Measurements from ENCODE around the gene PACS2. TPM values are rescaled to one million over a fixed set of nuclear protein-coding genes. Genes with fewer than 3 reads are reported as not detected.

PACS2 gene
- total RNA-seq, 2 experiments from 2014 or later: 57.7 to 61.5 TPM

DNA sequence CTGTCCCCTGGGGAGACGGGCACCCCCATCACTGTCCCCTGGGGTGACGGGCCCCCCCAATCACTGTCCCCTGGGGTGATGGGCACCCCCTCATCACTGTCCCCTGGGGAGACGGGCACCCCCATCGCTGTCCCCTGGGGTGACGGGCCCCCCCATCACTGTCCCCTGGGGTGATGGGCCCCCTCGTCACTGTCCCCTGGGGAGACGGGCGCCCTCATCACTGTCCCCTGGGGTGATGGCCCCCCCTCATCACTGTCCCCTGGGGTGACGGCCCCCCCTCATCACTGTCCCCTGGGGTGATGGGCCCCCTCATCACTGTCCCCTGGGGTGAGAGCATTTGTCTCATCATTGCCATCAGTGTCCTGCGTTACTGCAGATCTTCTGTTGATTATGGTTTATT lies 38.6 kb downstream of the PACS2 start:
- peaks cover 5% of the 10 kb centered on the region for H3K4me1 ChIP-seq (ENCODE audit: insufficient read depth, low read length)
- Mint-ChIP-seq H3K27me3 (no peaks in the 10 kb centered on the region), H3K27ac (no peak overlapping the region), H3K4me3 (no peak overlapping the region), H3K9me3 (no peaks in the 10 kb centered on the region), H3K4me1 (ENCODE audit: low read depth) (peaks cover 4% of the 10 kb centered on the region), H3K36me3 (ENCODE audit: low read depth) (peaks cover 8% of the 10 kb centered on the region)
- H3K4me3 ChIP-seq (ENCODE audit: low read length): no peak overlapping the region
- DNase-seq: no peak
- H3K36me3 ChIP-seq (ENCODE audit: insufficient read depth, low read length): peaks cover 5% of the 10 kb centered on the region
- no peak overlapping the region for H3K27ac ChIP-seq (ENCODE audit: low read depth in 1 of 2, low read length in 2 of 2)
- TF ChIP-seq, protein P1, sequence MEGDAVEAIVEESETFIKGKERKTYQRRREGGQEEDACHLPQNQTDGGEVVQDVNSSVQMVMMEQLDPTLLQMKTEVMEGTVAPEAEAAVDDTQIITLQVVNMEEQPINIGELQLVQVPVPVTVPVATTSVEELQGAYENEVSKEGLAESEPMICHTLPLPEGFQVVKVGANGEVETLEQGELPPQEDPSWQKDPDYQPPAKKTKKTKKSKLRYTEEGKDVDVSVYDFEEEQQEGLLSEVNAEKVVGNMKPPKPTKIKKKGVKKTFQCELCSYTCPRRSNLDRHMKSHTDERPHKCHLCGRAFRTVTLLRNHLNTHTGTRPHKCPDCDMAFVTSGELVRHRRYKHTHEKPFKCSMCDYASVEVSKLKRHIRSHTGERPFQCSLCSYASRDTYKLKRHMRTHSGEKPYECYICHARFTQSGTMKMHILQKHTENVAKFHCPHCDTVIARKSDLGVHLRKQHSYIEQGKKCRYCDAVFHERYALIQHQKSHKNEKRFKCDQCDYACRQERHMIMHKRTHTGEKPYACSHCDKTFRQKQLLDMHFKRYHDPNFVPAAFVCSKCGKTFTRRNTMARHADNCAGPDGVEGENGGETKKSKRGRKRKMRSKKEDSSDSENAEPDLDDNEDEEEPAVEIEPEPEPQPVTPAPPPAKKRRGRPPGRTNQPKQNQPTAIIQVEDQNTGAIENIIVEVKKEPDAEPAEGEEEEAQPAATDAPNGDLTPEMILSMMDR (IDR thresholded peaks at IDR 0.05): no peak
- CTCF ChIA-PET: no interaction called here
- H3K27me3 ChIP-seq (ENCODE audit: control insufficient read depth in 1 of 2, insufficient read depth in 2 of 2, low read length in 2 of 2): no peaks in the 10 kb centered on the region
- no peaks in the 10 kb centered on the region for H3K9me3 ChIP-seq (ENCODE audit: control insufficient read depth in 1 of 2, insufficient read depth in 1 of 2, low read length in 2 of 2)
- intact Hi-C loops (cut with DNase I, micrococcal nuclease): loop anchor here (2.0 to 5.0 kb wide), 5 partner anchors 51 to 456 kb away; partner anchors contain the start of gene BRF1 (in 1 of the 2)
- ATAC-seq (ENCODE audit: poor library complexity): no peak
- POLR2A ChIA-PET: no interaction called here

DNA sequence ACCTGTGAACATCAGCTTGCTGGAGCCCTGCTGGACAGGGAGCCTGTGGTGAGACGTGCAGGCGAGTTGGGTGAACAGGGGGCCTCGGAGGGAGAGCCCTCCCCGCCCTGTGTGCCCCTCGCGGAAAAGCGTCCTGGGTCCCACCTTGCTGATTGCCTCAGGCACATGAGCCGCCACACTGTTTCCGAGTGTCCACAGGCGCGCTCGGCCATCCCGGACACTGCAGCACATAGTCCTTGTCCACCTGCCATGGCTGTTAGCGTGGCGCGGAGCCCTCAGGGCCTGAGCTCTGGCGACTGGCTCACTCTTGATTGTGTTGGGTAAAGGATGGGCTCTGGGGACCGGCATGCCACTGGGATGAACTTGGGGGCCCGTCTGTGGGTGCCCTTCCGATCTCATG lies 40.0 kb downstream of the PACS2 start:
- Histone ChIP-seq H3K4me3 (ENCODE audit: low read length) (no peak overlapping the region), H3K36me3 (ENCODE audit: insufficient read depth, low read length) (peaks cover 8% of the 10 kb centered on the region), H3K27me3 (ENCODE audit: control insufficient read depth in 1 of 2, insufficient read depth in 2 of 2, low read length in 2 of 2) (no peaks in the 10 kb centered on the region), H3K27ac (ENCODE audit: low read depth in 1 of 2, low read length in 2 of 2) (no peak overlapping the region), H3K9me3 (ENCODE audit: control insufficient read depth in 1 of 2, insufficient read depth in 1 of 2, low read length in 2 of 2) (no peaks in the 10 kb centered on the region), H3K4me1 (ENCODE audit: insufficient read depth, low read length) (peaks cover 5% of the 10 kb centered on the region)
- POLR2A ChIA-PET: no interaction called here
- CTCF ChIA-PET: no interaction called here
- TF ChIP-seq, protein P1 (IDR thresholded peaks at IDR 0.05): no peak
- peaks cover 4% of the 10 kb centered on the region for H3K4me1 Mint-ChIP-seq (ENCODE audit: low read depth)
- no peak for DNase-seq
- no peaks in the 10 kb centered on the region for H3K9me3 Mint-ChIP-seq
- no peak overlapping the region for H3K27ac Mint-ChIP-seq
- no peaks in the 10 kb centered on the region for H3K27me3 Mint-ChIP-seq
- intact Hi-C loops (cut with DNase I, micrococcal nuclease): loop anchor here (5.0 kb wide), 2 partner anchors 52 to 307 kb away; partner anchors contain the start of gene BRF1 (in 1 of the 2)
- ATAC-seq (ENCODE audit: poor library complexity): no peak
- no peak overlapping the region for H3K4me3 Mint-ChIP-seq
- peaks cover 8% of the 10 kb centered on the region for H3K36me3 Mint-ChIP-seq (ENCODE audit: low read depth)

DNA sequence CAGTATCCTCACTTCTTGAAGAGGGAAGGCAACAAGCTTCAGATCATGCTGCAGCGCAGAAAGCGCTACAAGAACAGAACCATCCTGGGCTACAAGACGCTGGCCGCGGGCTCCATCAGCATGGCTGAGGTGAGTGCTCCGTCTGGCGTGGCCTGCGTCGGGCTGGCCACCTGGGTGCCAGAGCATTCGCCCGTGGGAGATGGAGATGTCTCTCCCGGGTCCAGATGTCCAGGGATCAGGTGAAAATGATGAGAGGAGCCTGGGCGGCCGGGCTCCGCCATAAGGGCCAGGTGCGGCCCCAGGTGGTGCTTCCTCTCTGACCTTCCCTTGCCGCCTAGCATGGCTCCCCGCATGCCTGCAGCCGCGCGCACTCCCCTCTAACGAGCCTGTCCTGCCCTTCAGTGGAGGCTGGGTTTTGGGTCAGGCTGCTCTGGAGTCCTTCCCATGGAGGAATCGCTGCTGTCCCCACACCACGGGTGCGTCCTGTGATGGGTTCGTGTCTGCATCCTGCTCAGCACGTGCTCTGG lies 40.6 kb downstream of the PACS2 start:
- H3K36me3 ChIP-seq (ENCODE audit: insufficient read depth, low read length): peaks cover 8% of the 10 kb centered on the region
- H3K9me3 ChIP-seq (ENCODE audit: control insufficient read depth in 1 of 2, insufficient read depth in 1 of 2, low read length in 2 of 2): no peaks in the 10 kb centered on the region
- H3K9me3 Mint-ChIP-seq: no peaks in the 10 kb centered on the region
- no peak overlapping the region for H3K27ac Mint-ChIP-seq
- no peak overlapping the region for H3K4me3 ChIP-seq (ENCODE audit: low read length)
- DNase-seq: no peak
- H3K4me1 ChIP-seq (ENCODE audit: insufficient read depth, low read length): peaks cover 5% of the 10 kb centered on the region
- ChIA-PET POLR2A (no interaction called here), CTCF (no interaction called here)
- H3K27ac ChIP-seq (ENCODE audit: low read depth in 1 of 2, low read length in 2 of 2): no peak overlapping the region
- peaks cover 4% of the 10 kb centered on the region for H3K4me1 Mint-ChIP-seq (ENCODE audit: low read depth)
- no peaks in the 10 kb centered on the region for H3K27me3 Mint-ChIP-seq
- TF ChIP-seq, protein P1 (IDR thresholded peaks at IDR 0.05): no peak
- peaks cover 8% of the 10 kb centered on the region for H3K36me3 Mint-ChIP-seq (ENCODE audit: low read depth)
- intact Hi-C loops (cut with DNase I, micrococcal nuclease): no loop called here
- H3K4me3 Mint-ChIP-seq: no peak overlapping the region
- H3K27me3 ChIP-seq (ENCODE audit: control insufficient read depth in 1 of 2, insufficient read depth in 2 of 2, low read length in 2 of 2): no peaks in the 10 kb centered on the region
- no peak for ATAC-seq (ENCODE audit: poor library complexity)

Measured in CD4-positive, alpha-beta T cell (primary cell).